NCI-H510A (cell line): ENCODE results near the gene BCAN.
A peak's percentile ranks its signal among the peaks of the same experiment; 100 is the strongest.

Source experiments
- DNase-seq: peaks from one replicate; lab custom pipeline; 2025; lab: John Stamatoyannopoulos, UW

The BCAN gene

GRCh38 chr1:156677616-156678596 is 36.0 kb downstream of the BCAN start:
- no peak for DNase-seq

- DNase-seq = no peak
Measured at GRCh38 chr1:156680056-156680455, 38.1 kb downstream of the BCAN start.

DNA sequence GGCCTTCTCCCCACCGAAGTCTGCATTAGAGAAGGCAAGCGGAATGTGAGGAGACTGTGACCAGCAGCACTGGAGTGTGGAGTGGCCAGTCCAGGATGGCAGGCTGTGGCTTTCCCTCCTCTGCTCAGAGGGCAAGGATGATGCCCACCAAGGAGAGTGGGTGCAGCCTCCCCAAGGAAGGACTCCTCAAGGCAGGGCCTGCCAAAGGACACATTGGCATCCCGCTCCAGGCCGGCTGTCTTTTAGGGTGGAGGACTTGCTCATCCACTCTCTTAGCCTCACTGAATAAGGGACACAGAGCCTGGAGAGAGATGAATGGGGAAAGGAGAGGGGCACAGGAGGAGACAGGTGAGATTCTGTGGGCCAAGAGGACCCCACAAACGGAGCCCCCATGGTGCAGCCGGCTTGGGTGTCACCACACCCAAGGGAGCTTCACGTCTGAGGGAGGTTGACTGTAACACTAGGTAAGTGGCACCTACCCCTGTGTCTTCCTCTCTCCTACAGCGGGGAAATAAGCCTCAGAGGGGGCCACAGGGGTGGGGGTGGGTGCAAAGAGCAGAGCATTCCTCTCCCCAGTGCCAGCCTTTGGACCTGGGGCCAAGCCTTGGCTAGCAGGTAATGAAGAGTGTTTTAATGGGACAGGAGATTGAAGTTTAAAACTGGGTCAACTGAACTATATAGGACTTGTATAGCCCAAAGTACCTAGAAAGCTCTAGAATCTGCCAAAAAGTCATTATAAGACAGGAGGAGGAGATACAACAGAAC is 39.5 kb downstream of the BCAN start:
- no peak for DNase-seq

GRCh38 chr1:156682166-156682890 is 40.4 kb downstream of the BCAN start:
- no peak for DNase-seq

GRCh38 chr1:156684227-156684782 is 42.4 kb downstream of the BCAN start:
- DNase-seq = no peak

DNA sequence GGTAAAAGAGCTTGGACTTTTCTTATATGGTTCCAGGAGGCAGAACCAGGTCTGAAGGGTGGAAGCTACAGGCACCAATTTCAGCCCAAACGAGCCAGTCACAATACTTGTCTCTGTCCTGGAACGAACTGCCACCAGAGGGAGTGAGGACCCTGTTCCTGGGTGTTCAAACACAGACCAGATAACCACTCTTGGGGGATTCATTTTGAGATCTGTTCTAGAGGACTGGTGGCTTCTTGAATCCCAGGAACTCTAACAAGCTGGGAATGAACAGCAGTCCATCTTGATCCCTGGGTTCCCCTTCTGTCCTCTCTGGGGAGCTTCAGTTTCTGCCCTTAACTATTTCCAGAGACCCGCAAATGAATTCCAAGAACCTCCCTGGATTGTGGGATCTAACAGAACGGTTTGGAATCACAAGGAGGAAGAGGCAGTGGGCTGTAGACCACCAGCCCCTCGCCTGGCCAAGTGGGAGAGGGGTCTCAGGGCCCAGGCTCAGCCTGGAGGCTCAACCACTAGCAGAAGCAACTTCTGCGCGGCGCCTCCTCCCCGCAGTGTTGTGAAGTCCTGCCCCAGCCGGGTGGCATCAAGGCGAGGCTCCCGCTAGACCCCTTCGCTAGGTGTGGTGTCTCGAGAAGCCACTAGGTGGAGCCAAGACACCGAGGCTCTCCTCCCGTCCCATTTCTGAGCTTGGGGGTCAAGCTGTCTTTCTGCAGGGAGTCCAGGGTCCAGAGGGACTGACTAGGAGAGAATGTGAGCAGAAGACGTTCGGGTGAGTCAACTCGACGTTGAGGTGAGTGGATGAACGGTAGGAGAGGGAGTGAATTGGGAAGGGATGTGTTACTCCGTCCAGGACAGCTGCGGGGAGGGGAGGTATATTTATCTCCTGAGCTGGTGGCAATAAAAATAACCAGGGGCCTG is 47.4 kb downstream of the BCAN start:
- DNase-seq = peak; percentile 84

DNA sequence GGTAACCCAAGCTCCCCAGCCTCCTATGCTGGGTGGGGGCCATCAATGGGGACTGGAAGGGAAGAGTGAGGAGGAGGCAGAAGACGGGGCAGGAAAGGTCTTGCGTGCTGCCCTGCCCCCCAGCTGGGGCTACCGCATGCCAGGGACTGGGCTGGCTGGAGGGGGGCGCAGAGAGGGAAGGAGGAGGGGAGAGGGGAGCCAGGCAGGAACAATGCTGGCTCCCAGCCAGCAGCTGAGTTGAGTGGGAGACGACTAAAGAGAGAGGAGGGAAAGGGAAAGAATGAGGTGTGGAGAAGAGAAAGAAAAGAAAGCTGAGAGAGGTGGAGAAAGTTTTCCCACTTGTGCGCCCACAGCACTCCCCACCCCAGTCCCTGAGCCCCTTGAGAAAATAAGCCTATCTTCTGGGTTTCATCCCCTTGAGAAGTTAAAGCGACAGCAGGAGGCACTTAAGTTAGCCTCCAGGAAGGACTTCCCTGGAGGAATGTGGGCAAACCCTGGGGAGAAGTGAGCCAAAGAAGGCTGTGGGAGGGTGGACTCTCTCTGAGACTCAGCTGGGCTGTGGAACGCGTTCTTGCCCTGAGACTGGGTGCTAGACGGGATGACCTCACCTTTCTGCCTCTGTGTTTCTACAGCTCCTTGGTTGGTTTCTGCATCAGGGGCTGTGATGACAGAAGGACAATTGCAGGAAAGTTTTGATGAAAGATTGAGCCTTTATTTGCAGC is 48.2 kb downstream of the BCAN start:
- DNase-seq = no peak

DNA sequence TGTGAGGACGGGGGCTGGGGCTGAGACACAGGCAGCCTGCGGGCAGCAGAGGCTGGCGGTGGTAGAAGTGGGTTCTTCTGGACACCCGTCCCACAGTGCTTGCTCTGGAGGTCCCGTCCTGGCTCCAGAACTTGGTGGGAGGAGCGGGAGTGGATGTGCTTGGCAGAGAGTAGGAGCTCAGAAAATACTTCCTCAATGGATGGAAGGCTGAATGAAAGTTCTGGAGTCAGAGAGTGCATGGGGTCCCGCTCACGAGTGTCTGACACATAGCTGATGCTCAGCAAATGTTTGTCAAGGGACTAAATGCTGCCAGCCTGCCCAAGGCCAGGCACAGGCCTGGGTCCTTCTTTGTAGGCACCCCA is 48.7 kb downstream of the BCAN start:
- DNase-seq = no peak

DNA sequence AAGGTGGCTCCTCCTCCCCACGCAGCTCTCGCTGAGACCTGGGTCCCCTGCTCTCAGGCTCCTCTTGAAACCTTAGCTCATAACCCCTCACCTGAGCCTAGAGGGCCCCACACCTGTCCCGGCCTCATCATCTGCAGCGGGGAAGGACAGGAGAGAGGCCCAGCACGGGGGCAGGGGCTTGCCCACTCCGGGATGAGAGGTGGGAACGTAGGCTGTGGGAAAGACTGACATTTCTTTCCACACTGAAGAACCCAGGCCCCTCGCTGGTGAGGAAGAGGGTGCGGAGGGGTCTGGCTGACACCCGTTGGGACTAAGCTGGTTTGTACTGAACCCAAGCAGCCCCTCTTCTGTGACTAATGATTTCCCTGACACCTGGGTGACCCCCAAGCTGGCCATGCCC is 49.3 kb downstream of the BCAN start:
- no peak for DNase-seq

DNA sequence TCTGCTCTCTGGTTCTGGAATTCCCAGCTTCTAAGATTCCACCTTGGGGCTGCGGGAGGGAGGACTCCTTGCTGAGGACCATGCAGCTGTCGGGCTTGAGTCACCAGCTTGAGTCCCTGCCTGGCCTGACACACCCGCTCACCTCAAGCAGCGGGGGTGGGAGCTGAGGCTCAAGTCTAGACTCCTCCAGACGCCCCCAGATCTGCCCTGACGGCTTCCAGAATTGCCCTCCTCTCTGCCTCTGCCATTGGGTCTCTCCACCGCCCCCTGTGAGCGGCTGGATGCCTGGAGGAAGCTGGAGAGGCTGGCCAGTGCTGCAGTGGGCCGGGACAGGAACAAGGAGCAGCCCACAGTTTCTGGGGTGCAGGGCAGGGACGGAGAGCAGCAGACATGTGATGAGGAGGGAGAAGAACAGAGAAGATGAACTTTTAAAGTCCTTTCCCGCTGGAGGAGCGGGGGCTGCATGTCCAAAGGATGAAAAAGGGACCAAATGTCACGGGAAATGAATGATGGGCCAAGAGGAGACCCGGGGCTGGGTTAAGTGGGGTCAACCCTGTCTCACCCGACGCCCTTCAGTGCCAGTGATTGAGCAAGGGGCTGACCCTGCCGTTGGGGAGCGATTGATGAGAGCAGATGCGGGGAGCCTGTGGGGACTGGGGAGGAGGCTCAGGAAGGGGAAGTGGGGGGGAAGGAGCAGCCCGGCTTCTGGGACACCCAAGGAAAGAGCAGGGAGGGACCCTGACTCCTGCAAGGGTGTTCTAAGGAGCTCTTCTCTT is 49.9 kb downstream of the BCAN start:
- DNase-seq = no peak

GRCh38 chr1:156692441-156692924 is 50.6 kb downstream of the BCAN start:
- DNase-seq = no peak

GRCh38 chr1:156692925-156693847 is 51.3 kb downstream of the BCAN start:
- peak; percentile 92 for DNase-seq

DNA sequence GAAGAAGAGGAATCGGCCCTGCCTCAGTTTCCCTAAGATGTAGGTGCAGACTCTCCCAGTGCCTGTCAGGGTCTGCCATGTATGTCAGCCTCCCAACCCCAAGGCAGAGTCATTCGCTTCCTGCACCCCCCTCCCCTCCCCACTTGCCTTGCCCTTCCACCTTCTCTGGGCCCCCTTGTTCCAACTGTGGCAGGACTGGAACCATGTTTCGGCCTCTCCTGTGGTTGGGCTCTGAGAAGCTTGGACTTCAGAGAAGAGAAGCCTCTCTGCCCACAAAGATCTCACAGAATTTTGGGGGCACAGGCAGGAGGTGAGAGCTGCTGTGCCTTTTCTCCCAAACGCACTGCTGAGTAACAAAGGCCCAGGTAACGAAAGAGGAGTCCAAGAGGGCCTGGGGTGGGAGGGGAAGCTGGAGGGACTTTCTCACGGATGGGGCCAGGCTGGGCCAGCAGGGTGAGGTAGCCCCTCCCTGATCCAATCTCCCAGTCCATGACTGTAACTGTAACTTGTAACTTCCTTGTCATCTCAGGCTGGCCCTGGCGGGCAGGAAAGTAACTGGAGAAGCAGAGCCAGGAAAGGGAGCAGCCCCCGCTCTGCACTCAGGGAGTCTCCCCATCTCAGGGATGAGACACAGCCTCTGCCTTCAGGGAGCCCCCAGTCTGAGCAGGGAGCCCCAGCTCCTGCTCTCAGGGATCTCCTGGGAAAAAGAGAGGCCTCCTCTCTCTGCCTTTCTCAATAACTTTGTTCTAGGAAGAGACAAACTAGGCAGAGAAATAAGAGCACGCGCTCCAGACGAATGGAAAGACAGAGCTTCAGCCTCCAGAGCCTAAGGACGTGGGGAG is 52.2 kb downstream of the BCAN start:
- DNase-seq = no peak

DNA sequence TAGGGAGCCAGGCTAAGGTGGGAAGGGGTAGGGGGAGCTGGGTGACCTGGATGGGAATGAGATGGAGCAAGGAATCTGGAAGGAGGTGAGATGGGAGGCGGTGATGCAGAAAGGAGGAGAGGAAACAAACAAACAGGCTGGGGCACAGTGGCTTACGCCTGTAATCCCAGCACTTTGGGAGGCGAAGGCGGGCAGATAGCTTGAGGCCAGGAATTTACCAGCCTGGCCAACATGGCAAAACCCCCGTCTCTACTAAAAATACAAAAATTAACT is 52.7 kb downstream of the BCAN start:
- no peak for DNase-seq

GRCh38 chr1:156696755-156697154 is 54.8 kb downstream of the BCAN start:
- no peak for DNase-seq

DNA sequence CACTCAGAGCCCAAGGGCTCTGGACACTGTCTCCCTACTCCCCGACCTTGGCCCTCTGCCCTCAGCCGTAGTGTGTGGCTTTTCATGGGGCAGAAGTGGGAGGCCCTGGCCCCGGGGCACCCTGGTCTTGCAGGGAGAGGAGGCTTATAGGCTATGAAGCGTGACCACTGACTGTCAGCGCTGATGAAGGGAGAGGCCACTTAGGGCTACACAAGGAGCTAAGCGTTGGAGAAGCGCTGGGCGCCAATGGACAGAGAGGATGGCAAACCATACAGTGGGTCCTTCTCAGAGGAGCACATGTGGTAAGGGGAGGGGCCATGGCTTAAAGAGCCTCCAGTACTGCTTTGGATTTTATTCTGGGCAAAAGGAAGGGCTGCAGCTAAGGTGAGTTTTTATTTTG is 55.6 kb downstream of the BCAN start:
- peak; percentile 87 for DNase-seq

GRCh38 chr1:156698995-156699394 is 57.1 kb downstream of the BCAN start:
- no peak for DNase-seq
